Stimulated activated CD4-positive, alpha-beta T cell treated with anti-CD3 and anti-CD28 coated beads, Interleukin-2, amount 100 ng/mL, for 4 hours (primary cell): Measurements from ENCODE around the gene ADAT1.

ENCODE experiments used
- DNase-seq: peaks from one replicate; pipeline ENCODE4 v3.0.0-alpha.2; 2020; ENCODE audit warnings: low read depth

ADAT1 gene

GRCh38 chr16:75575958-75576357 lies 47.1 kb downstream of the ADAT1 start:
- no peak for DNase-seq

DNA sequence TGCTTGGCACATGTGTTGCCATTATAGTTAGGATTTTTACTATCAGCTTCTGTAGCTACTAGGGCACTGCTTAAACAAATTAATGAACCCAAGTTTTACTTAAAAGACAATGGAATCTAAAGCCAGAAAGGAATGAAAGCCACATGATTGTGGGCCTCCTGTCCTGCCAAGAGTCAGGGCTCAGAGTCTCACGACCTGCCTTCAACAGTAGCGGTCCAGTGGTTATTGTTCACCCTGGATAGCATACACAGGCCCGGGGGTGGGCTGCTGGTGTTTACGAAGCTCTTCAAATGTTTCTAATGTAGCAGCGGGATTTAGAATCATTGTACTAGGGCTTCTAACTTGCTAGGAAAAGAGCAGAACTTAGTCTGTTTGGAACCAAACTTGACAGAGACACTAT lies 49.1 kb downstream of the ADAT1 start:
- no peak for DNase-seq

DNA sequence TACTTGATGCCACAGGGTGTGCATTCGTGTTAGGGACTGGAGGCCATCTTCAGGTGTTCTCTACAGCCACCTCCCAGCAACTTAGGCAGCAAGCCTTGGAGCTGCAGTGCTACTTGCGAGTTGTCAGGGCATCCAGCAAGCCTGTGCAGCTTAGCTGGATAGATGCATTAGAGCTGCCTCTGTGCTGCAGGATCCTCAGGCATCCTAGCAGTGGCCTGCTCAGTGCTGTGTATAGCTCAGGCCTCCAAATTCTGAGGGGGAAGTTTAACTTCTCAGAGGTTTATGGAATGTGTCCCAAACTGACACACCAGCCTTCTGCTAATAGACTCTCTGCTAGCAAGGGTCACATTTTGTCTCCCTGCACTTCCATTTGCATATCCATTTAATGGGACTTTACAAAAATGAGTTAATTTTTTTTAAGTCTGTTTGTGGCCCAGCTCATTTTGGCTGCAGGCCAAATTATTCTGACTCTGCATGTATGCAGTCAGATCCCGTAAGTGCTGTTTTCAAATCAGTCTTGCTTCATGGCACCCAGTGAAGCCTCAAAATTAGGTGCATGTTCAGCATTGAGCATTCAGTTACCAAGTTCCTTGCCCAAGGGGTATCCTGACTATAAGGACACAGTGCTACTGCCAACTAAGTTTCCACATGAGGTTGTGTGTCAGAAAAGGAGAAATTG lies 50.1 kb downstream of the ADAT1 start:
- DNase-seq, result no peak

DNA sequence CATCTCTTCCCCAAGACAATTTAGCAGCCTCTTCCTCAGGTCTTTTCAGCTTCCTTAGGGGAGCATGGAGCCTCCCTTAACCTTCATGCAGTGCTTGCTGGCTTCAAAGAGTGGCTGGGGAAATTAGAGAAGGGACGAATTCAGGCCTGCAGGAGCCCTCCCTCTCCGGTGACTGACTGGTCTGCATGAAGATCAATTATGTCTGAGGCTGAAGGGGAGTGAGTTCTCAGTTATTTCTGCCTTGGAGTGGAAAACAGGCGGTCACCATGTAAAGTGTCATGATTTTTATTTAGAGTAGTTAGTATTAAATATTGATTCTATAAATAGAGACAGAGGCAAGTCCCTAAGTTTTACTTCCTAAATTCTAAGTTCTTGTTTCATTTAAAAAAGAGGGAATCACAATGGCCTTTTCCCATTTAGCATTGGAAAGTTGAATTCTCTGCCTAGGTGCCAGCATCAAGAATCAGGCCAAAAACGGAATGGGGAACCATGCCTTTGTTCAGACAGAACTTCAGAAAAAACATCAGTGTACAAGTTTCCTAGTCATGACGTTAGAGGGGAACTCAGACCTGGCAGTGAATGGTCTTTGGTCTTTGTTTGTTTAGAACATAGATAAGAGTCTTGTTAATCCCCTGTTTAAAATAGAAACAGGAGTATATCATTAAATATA lies 52.5 kb downstream of the ADAT1 start:
- DNase-seq, result no peak

DNA sequence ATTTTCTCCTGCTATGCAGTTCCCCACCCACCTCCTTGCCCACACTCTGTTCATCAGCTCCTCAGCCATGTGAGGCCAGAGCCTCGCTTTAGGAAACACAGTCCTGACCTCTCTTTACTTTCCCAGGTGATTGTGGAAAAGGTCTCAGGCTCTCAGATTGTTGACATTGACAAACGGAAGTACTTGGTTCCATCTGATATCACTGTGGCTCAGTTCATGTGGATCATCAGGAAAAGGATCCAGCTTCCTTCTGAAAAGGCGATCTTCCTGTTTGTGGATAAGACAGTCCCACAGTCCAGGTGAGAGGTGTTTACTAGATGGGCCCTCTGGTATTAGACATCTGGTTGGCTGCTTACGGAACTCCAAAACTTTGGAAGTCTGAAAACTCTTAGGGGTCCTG lies 55.2 kb downstream of the ADAT1 start:
- no peak for DNase-seq

- DNase-seq, result no peak
Observed at GRCh38 chr16:75566758-75567255, 56.3 kb downstream of the ADAT1 start.

DNA sequence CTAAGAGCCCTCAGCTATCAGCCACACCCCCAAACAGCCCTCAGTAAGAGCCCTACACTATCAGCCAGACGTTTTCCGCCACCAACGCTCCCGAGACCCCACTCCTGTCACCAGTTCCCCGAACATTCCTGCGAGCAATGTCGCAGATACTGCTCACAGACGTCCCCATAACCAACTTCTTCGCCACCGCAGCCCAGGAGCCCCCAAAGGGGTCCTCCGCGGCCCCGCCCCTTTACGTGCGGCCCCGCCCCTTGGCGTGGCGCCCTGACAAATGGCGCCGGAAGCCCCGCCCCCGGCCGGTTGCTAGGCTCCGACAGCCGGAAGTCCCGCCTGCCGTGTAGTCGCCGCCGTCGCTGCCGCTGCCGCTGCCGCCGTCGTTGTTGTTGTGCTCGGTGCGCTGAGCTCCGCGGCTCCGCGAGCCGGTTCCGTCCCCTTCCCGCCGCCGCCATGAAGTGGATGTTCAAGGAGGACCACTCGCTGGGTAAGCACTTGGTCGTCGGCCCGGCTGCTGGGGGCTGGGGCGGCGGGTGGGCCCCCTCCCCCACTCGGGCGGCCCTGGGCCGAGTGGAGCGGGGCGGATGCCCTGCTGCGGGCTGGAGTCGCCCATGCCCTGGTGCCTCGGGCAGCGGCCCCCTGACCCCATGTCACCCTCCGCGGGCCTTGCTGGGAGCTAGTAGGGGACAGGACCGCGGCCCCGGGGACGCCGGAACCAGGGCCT lies 56.9 kb downstream of the ADAT1 start, which contains the start of gene GABARAPL2:
GABARAPL2 (plus strand) TSS at position 340 of the 718 bp plus-strand sequence; CDS start at position 448, 108 bp downstream.
- DNase-seq, result peak; percentile 84

GRCh38 chr16:75565640-75566039 lies 57.4 kb downstream of the ADAT1 start:
- DNase-seq, result no peak

DNA sequence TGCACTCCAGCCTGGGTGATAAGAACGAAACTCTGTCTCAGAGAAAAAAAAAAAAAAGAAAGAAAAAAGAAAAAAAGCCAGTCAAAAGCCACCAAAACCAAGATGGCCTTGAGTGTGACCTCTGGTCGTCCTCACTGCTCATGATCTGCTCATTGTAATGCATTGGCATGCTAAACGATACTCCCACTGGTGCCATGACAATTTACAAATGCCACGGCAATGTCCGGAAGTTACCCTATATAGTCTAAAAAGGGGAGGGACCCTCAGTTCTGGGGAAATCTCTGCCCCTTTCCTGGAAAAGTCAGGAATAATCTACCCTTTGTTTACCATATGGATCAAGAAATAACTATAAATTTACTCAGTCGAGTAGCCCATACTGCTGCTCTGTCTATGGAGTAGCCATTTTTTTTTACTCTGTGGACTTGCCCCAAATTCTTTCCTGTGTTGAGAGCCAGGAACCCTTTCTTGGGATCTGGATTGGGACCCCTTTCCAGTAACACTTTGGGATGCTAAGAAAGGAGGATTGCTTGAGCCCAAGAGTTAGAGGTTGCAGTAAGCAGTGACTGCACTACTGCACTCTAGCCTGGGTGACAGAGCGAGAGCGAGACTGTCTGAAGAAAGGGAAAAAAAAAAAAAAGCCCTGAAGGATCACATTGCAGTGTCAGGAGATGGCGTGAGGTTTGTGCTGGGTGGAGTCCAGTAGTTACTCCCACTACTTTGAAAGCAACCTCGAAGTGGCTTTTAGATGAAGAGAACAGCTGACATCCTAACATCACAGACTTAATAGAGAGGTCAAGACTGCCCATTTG lies 63.3 kb downstream of the ADAT1 start:
- DNase-seq, result no peak

- no peak for DNase-seq
Observed at GRCh38 chr16:75558846-75559401, 64.2 kb downstream of the ADAT1 start.

DNA sequence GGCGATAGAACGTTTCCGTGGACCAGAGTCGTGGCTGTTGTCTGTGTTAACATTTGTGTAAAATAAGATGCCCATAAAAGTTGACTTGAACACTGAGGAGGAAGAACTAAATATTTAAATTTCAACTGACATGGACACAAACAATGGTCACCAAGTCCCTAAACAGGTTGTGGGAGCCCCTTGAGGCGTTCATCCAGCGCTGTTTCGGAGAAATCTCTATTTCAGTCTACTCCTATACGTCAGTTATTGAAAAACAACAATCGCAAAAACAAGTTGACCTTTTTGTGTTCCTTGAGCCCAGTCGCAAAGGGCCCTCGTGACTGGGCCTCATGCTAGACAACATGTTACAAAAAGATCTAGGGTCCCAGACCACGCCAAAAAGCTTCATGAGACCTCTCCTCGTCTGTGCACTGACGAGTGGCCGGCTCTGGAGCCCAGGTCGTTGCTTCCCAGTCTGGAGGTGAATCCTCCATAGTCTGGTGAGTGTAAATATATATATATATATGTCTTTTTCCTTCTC lies 66.6 kb downstream of the ADAT1 start:
- DNase-seq, result no peak

GRCh38 chr16:75555707-75556430 lies 67.2 kb downstream of the ADAT1 start, which contains the start of gene TMEM231:
Gene TMEM231 (minus strand): TSS chr16:75556252. CDS start chr16:75556209, 43 bp downstream.
- peak; percentile 96 for DNase-seq

- no peak for DNase-seq
Observed at GRCh38 chr16:75555213-75555706, 67.8 kb downstream of the ADAT1 start.

DNA sequence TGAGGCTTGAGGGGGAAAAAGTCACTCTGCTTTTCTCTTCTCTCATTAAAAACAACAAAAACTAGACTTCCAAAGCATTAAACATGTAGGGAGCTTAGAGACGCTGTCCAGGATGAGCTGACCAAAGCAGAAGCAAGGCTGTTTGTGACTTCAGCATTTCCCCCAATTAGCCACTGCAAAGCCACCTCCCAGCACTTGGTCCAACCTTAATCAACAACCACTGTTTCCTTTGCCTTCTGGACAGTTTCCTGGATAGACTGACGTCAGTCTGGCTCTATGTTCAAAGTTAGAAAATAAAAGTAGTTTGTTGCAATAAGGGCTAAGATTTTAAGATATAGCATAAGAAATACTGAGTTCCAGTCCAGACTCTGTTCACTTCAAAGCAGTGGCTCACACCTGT lies 70.1 kb downstream of the ADAT1 start:
- DNase-seq, result no peak

- no peak for DNase-seq
Observed at GRCh38 chr16:75550211-75550662, 72.8 kb downstream of the ADAT1 start.
